BLaER1 (cell line): ENCODE measurements around the gene TJAP1.

Experiments
- H3K27ac ChIP-seq: shearing (Covaris generic); formaldehyde crosslinking; 2 replicates; pipeline ENCODE4 v1.8.1; 2022
- H3K27me3 ChIP-seq: shearing (Covaris generic); formaldehyde crosslinking; 2 replicates; pipeline ENCODE4 v1.8.1; 2022
- H3K36me3 ChIP-seq: shearing (Covaris generic); formaldehyde crosslinking; 2 replicates; pipeline ENCODE4 v1.8.1; 2022
- H3K4me1 ChIP-seq: shearing (Covaris generic); formaldehyde crosslinking; 2 replicates; pipeline ENCODE4 v1.8.1; 2022
- H3K4me2 ChIP-seq: shearing (Covaris generic); formaldehyde crosslinking; 2 replicates; pipeline ENCODE4 v1.8.1; 2022
- H3K4me3 ChIP-seq: shearing (Covaris generic); formaldehyde crosslinking; 2 replicates; pipeline ENCODE4 v1.8.1; 2022
- H3K9ac ChIP-seq: shearing (Covaris generic); formaldehyde crosslinking; 2 replicates; pipeline ENCODE4 v1.8.1; 2022
- H3K9me3 ChIP-seq: shearing (Covaris generic); formaldehyde crosslinking; 2 replicates; pipeline ENCODE4 v1.8.1; 2022
- H4K20me1 ChIP-seq: shearing (Covaris generic); formaldehyde crosslinking; 2 replicates; pipeline ENCODE4 v1.8.1; 2022
- Cebpa-rat ChIP-seq: shearing (Covaris generic); IDR thresholded peaks from 2 replicates; pipeline ENCODE4 v1.8.1; 2022

The TJAP1 gene

DNA sequence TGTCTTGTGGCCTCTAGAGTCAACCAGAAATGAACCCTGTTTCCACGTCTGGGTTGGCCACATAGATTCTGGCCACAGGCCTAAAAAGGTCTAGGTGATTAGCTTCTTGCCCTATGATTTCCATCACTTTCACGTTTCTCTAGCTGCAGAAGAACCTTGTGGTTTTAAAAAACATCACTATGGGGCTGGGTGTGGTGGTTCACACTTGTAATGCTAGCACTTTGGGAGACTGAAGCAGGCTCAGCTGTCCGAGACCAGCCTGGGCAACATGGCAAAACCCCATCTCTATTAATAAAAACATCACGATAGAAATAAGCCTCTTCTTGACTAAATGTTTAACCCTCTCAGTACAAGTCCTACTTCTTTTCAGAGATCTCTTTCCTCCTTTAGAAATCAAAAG, 67.1 kb downstream of the TJAP1 start:
- Histone ChIP-seq H3K27me3 (no peaks in the 10 kb centered on the region), H3K4me2 (no peak overlapping the region), H3K9me3 (no peaks in the 10 kb centered on the region), H4K20me1 (peaks cover 15% of the 10 kb centered on the region; the same call in 1 of the 2 replicates), H3K9ac (no peak overlapping the region), H3K4me1 (no peaks in the 10 kb centered on the region), H3K27ac (no peak overlapping the region), H3K36me3 (peaks cover 100% of the 10 kb centered on the region), H3K4me3 (no peak overlapping the region)
- no peak for TF ChIP-seq Cebpa-rat

DNA sequence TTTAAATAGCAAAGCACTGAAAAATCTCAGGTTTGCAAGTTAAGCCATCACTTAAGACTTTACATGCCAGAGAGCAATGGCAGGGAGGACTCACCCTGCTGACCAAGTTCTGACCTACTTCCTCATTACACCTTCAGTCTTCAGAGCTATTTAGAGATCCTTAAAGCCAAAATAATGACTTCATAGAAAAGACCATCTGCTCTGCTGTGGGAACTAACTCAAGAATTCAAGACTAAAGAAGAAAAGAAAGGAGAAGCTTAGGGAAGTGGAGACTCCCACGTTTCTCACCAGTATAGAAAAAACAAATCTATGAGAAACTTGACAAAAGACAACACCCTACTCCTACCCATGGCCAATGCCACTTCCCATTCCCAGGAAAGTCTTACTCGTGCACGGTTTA, 69.9 kb downstream of the TJAP1 start:
- no peak overlapping the region for H3K4me3 ChIP-seq
- H3K36me3 ChIP-seq, result peaks cover 100% of the 10 kb centered on the region
- H3K9me3 ChIP-seq, result no peaks in the 10 kb centered on the region
- no peaks in the 10 kb centered on the region for H3K27me3 ChIP-seq
- no peaks in the 10 kb centered on the region for H4K20me1 ChIP-seq
- no peaks in the 10 kb centered on the region for H3K4me1 ChIP-seq
- no peak overlapping the region for H3K27ac ChIP-seq
- H3K4me2 ChIP-seq, result no peak overlapping the region
- TF ChIP-seq Cebpa-rat, result no peak
- no peak overlapping the region for H3K9ac ChIP-seq
